GM04503 (cell line): ENCODE measurements around the gene PTPMT1.
A peak's percentile ranks its signal among the peaks of the same experiment; 100 is the strongest.

Source experiments
- DNase-seq: peaks from one replicate; pipeline ENCODE4 v3.0.0-alpha.2; 2012; ENCODE audit warnings: low read depth

The PTPMT1 gene

DNA sequence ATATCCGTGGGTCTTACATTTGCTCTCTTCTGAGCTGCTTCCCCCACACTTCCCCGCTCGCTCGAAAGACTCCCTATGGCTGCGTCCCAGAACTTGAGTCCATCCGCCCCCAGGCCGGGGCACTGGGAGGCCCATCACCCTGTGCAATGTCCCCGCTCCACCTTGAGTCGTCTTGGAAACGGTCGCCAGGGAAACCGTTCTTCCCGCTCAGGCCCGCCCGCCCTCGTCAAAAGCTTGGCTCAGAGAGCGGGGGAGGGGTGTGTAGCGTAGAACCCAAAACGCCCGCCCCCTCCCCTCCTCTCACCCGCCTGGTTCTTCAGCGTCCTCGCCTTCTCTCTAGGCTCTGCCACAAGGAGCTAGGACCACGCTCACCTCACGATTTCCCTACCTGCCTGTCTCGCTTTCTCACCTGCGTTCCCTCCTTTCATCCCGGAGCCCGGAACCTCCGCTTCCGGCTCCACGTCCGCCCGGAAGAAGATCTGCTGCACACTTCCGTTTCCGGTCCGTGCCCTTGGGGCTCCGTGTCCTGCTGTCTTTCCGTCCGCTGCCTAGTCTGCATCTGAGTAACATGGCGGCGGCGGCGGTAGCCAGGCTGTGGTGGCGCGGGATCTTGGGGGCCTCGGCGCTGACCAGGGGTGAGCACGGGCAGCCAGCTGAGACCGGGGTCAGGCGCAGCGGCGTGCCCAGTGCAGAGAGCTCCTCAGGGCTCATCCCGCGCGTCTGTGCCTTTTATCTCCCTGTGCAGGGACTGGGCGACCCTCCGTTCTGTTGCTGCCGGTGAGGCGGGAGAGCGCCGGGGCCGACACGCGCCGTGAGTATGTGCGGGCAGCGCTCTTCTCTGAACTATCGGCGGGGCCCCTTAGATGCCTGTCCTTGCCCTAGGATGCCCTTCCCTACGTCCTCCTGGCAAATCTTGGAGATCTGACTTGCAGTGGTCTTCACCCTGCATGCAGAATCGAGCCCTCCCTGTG lies 13.4 kb downstream of the PTPMT1 start, which contains the start of the genes KBTBD4 and NDUFS3:
TSS of gene KBTBD4 (minus strand) at position 447 of the 971 bp plus-strand sequence. CDS start at position 428, 19 bp downstream.
TSS of gene NDUFS3 (plus strand) at position 551 of the 971 bp plus-strand sequence. CDS start at position 569, 18 bp downstream.
- DNase-seq, result peak; percentile 47

DNA sequence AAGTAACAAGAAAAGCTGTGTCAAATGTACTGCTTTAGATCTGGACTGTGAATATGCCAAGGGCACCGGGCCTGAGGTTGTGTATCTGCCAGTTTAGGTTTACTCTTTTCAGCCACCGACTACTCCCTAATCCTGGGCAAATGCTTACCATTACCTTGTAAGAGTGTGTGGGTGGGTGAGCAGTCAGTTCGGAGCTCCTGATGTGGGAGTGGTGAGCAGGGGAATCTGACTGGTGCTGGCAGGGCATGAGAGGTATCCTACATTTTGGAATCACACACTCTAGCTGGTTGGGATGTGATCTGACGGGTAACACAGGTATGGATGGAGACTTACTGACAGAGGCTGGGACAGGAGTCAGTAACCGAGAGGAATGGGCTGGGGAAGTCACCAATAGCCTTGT lies 18.4 kb downstream of the PTPMT1 start:
- DNase-seq, result no peak

DNA sequence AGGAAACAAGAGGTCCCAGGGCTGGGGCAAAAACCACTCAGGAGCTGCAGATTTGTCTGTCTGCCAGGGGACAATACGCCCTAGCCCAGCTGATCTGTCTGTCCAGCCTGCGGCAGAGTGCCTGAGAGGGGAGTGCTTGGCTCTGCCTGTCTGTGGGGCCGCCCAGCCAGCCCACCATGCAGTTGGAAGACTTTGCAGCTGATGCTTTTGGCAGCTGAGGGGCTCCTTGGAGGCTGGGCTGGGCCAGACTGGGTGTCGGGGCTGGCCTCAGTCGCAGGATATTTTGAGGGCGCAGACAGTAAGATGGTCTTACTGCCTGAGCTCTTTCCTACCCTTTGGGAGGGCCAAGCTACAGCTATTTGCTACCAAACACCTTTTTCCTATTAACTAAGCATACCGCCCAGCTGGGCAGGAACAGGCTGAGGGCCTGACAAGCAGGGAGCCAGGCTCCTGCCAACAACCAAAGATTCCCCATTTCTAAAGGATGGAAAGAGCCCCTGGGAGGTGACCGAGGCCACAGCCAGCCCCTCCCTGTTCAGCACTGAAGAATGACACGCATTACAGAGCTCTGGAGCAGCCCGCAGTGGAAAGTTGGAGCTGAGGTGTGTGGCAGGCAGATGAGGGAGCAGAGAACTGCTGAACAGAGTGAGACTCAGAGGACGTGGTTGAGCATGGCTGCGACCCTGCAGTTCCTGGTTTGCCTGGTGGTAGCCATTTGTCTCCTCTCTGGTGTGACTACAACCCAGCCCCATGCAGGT lies 20.9 kb downstream of the PTPMT1 start, which contains the start of gene FAM180B:
TSS of gene FAM180B (plus strand) at position 581 of the 758 bp plus-strand sequence. CDS start at position 672, 91 bp downstream.
- DNase-seq, result no peak

DNA sequence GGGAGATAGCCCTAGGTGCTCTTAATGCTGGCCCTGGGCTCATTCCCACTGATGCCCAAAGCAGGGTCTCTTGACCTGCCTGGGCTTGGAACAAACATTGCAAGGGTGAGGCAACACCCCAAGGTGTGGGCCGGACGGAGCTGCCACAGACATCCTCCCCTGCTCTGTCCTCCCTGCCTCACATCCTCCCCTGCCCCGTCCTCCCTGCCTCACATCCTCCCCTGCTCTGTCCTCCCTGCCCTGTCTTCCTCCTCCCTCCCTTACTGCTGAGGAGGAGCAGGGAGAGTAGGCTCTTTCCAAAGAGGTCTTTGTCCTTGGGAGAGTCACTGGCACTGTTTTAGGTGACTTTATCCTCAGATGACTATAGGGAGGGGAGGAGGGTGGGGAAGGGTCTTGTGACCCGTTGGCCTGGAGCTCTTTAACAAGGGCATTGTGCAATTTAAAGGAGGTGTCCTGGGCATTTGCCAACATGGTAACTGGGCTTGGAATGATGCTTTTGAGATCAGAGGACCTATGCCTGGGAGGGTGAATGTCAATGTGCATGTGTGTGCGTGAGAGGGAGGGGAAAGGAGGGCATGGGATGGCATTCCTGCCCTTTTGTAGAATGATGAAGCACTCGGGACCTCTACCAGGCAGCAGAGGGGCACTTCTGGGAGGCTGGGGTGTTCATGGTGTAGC lies 21.8 kb downstream of the PTPMT1 start:
- no peak for DNase-seq

DNA sequence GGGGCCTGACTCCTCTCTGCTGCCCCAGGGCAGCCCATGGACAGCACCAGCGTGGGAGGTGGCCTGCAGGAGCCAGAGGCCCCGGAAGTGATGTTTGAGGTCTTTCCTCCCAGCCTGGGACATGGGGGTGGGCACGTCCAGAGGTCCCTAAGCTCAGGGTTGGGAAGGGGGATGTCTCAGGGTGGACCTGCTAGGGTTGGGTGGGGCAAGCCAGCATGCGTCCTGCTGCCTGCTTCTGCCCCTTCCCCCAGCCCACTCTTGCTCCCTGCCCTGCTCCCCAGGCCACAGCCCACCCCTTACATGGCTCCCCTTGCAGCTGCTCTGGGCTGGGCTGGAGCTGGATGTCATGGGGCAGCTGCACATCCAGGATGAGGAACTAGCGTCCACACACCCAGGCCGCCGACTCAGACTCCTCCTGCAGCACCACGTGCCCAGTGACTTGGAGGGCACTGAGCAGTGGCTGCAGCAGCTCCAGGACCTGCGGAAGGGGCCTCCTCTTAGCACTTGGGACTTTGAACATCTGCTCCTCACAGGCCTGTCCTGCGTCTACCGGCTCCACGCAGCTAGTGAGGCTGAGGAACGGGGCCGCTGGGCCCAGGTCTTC lies 22.4 kb downstream of the PTPMT1 start:
- no peak for DNase-seq

DNA sequence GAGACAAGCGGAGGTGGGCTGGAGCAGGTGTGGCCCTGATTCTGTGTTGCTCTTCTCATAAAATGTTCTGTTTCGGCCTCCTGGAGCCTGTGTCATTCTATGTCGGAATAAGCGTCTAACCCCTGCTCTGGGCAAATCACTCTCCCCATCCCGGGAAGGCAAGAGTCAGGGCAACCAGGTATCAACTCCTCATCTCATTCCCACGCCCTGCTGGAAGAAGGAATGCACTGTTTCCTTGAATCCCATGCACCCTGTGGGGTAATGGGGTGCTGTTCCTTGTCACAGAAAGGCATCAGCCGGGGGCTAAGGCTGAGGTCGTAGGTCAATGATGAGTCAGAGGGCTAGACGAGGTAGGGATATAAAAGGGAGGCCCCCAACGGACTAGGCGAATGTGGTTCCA lies 23.7 kb downstream of the PTPMT1 start:
- DNase-seq, result no peak

DNA sequence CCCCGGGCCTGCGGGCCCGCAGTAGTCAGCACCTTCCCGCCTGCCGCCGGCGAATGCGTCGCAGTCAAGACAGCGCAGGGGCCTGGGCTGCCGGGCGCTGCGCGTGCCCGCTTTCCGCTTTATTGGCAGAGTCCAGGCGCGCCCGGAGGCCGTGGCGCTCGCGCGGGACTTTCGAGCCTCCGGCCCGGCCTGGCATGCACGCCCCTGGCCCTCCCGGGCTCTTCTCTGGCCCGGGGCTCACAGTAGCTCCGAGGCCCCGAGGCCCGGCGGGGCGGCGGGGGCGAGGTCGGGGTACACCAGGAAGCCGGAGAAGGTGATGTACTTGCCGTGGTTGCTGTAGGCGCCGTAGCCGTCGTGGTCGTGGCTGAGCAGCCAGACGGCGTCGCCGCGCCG lies 24.2 kb downstream of the PTPMT1 start:
- no peak for DNase-seq

DNA sequence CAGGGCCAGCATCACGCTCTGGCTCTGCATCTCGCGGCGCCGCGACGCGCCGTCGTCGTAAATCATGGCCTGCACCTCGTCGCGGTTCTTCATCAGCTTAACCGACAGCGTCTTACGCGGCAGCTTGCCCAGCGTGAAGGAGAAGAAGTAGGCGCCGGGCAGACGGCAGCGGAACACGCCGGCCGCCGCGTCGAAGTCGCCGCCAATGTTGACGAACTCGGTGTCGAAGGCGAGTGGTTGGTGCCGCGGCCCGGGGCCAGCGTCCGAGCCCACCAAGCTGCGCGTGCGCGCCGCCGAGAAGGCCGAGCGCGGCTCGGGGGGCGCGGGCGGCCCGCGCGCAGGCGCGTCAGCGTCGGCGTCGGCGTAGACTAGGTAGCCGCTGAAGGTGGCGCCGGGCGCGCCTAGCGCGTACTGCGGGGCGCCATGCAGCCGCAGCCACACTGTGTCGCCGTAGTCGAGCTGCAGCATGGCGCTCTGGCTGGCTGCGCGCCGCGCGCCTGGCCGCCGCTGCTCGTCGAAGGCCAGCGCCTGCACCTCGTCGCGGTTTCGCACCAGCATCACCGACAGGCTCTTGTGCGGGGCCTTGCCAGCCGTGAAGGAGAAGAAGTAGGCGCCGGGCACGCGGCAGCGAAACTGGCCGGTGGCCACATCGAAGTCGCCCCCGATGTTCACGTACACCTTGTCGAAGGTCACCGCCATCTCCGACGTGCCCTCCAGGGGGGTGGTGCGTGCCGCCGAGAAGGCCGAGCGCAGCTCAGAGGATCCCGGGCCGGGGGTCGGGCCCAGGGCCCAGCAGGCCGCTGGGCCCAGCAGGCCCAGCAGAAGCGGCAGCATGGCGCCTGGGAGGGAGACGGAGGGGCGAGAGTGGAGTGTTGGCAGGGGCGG lies 24.8 kb downstream of the PTPMT1 start:
- DNase-seq, result no peak

DNA sequence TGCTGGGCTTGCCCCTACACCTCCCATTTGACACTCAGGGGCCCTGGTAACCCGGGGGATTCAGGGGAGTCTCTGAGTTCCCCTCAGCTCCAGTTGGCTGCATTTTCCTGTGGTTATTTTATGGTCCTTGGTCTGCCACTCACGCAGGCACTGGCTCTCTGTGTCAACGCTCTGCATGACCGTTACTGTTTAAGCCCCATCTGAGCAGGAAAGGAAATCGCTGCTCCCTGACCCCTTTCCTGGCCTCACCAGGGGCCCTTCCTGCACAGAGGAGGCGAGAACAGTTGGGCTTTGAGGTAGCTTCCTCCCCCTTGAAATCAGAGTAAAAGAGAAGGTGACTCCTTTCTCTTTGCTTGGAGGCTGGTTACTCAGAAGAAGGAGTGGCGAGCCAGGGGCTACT lies 26.4 kb downstream of the PTPMT1 start:
- no peak for DNase-seq

DNA sequence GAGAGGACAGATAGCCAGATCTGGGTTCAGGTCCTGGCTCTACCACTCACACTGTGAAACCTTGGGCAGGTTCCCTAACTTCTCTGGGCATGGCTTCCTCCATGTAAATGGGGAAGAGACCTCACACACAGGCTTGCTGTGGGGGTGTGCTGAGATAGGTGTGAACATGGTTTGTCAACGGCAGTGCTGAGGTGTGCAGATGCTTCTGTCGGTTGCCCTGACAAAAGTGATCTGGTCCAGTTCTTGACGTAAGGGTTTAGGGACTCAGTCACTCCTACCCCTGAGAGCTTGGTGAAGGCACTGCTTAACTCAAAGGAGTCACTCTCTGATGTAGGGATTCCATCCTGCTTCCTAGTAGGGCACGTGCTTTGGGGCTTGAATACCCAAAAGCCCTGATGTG lies 26.9 kb downstream of the PTPMT1 start:
- DNase-seq, result no peak

DNA sequence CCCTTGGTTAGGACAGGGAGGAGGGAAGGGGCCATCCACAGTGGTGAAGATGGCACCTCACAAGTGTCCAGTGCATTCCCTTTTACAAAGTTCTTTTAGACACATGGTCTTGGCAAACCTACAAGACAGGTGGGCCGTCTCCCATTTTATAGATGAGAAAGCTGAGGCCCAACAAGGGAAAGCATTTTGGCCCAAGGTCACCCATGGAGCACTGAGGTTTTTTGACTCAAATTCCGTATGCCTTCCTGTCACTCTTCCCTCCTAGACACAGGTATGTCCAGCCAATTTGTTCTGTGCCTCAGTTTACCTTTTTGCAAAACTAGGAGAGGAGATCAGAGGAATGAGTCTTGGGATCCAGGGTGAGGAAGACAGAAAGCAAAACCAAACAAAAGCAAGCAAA lies 27.6 kb downstream of the PTPMT1 start:
- no peak for DNase-seq

DNA sequence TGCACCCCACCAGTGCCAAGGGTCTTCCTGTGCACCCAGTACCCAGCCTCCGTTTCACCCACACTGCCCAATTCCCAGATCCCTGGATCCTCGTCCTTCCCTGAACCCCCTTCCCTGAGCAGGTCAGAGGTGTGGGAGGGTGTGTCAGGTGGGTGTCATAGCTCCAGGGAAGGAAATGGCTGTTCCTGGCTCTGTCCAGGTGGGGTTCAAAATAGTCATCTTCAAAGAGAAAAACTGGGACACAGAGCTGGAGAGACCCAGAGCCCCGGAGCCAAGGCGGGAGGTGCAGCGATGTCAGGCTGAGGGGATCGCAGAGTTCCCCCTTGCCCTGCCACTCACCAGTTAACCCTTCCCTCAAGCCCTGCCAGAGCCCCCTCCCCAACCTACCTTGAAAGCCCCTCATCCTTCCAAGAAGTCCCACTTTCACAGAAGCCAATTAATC lies 28.1 kb downstream of the PTPMT1 start:
- no peak for DNase-seq

DNA sequence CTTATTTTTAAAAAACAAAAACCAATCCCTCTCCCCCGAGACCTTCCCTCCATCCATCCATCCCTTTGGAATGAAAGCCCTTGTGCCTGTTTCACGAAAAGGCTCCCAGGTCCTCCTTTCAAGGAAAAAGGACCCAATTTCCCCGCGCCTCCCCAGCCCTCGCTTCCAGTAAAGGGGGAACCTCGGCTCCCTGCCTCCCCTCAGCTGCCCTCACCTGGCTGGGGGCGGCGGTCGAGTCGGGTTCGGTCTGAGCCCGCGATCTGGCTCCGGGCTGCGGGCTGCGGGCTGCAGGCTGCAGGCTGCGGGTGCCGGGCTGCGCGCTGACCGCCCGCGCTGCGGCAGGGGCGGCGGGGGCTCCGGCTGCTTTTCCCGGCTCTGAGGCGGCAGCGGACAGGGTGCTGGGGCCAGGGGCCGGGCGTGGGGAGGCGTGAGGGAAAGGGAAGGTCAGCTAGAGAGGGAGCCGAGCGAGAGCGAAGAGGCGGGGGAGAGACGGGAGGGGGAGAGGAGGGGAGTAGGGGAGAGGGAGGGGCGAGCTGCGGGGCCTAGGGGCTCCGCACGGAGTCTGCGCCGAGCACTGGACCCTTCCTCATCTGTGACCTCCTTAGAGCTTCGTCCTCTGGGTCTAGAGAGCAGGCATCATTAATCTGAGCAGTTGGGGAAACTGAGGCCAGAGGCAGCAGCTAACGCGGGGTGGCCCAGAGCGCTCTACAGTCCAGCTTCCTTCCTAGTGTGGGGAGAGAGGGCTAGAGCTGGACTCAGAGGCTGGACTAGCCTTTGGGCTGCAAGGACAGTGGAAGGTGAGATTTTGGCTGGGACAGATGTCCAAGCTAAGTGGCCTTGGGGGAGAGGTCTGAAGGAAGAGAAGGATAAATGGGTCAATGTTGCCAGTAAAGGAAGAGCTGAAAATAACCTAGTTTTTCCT lies 28.8 kb downstream of the PTPMT1 start, which contains the start of gene C1QTNF4:
TSS of gene C1QTNF4 (minus strand) at position 478 of the 922 bp plus-strand sequence. CDS start 3,601 bp downstream, outside the sequence.
- DNase-seq, result no peak

DNA sequence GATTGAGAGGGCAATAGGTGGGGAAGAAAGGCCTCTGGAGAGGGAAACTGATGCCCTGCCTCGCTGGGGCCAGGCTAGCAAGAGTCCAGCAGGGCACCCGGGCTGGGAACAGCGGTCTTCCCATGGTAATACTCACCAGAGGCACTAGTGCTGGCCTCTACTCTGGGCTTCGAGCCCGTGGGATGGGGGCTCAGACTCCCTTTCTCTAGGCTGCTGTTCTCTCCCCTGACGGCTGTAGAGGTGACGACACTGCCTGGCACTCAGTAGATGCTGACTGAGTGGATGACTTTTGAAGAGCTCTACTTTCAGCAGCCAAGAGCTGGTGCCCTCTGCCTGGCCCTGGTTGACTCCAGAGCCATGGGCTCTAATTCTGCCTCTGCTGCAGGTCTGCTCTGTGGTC lies 29.6 kb downstream of the PTPMT1 start:
- no peak for DNase-seq

DNA sequence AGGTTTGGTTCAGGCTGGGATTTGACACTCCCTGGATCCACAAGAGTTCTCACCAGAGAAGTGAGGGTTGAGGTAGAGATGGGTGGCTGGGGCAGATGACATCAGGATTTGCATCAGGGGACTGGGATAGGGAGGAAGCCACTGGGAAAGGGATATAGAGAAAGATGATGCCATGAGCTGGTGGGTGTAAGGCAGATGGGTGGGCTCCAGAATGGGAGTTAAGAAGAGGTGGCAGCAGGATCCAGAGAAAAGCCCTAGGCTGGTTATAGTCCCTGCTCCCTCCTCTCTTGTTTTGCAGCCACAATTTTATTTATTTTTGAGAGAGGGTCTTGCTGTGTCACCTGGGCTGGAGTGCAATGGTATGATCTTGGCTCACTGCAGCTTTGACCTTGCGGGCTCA lies 30.6 kb downstream of the PTPMT1 start:
- no peak for DNase-seq

DNA sequence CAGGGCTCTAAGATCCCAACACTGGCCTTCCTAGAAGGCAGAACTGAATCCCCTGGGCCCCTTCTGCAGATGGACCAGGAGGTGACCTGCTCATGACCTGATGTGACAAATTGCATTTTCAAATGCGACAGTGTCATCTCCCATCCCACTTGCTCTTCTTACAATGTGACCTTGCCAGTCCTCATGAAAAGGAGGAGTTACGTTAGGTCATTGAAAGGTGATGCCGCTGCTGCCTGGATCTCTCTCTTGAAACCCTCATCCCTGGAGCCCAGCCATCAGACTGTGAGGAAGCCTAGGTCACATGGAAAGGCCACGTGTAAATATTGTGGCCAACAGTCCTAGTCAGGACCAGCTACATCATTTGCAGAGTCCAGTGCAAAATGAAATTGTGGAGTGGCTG lies 34.5 kb downstream of the PTPMT1 start:
- no peak for DNase-seq

DNA sequence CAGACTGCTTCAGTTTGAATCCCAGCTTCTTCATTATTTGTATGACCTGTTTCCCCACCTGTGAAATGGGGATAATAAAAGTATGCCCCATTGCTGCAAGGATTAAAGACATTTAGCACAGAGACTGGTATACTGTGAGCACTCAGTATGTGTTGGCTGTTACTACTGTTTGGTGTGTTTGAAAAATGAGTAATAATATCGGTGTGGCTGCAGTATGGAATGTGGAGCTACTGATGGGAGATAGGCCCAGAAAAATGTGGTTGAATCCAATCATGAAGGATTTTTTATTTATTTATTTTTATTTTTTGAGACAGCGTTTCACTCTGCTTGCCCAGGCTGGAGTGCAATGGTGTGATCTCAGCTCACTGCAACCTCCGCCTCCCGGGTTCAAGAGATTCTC lies 37.9 kb downstream of the PTPMT1 start:
- DNase-seq, result no peak

DNA sequence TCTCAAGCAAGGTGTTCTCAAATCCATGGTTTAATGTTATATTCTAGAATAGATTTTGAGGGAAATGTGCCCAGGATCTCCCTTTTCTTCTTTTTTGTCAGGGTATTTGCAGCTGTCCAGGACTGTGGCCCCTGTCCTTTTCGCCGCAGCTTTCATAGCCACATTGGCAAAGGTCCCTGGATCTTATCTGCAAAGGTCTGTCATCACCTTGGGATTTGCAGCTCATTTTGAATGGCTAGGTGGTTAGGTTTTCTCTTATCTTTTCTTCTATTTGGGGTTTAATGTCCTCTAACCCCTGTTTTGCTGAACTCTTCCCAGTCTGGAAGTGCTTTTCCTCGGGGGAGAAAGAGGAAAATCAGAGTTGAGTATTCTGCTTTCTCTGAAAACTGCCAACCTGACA lies 40.5 kb downstream of the PTPMT1 start:
- DNase-seq, result no peak

DNA sequence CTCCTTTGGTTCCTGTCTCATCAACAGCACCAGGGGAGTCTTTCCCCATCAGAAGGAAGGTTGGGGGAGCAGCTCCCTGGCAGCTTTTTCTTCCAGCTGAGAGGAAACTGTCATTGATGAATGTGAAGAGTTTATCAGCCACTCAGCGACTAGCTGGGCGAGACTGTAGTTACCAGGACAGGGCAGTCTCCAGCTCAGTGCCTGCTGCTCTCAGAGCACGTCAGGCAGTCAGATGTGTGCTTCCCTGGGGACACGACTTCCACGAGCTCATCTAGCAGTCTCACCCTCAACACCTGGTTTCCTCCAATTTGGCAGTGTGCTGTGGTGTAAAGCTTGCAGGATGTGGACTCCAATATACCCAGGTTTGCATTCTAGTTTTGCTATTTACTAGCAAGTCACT lies 41.3 kb downstream of the PTPMT1 start:
- DNase-seq, result no peak
